ENCODE data around the gene GPHN. TPM values are rescaled to one million over a fixed set of nuclear protein-coding genes. Genes with fewer than 3 reads are reported as not detected.

Gene GPHN
- total RNA-seq, 2 experiments from 2014 or later: 10.0 to 10.7 TPM

DNA sequence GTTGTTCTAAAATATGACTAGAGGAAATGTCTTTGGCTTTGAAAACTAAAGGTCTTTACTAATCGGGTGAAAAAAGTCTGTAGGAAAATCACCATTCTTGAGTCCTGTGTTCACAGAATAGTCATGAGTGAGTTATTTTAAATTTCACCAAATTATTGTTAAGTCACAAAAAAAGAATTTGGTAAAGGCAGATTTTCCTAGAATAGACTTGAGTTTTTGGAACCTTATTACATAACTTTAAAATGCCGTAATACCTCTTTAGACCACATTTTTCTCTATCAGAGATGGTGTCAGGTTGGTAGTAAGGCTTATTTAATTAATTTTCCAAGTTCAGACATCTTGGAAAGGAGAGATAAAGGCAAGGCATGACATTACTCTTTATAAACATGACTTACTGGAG is 496.6 kb downstream of the GPHN start:
- H3K9me3 Mint-ChIP-seq: no peaks in the 10 kb centered on the region
- Histone ChIP-seq H3K4me3 (ENCODE audit: low read length) (no peak overlapping the region), H3K36me3 (ENCODE audit: insufficient read depth, low read length) (no peaks in the 10 kb centered on the region), H3K27ac (ENCODE audit: low read depth in 1 of 2, low read length in 2 of 2) (no peak overlapping the region), H3K4me1 (ENCODE audit: insufficient read depth, low read length) (no peaks in the 10 kb centered on the region), H3K9me3 (ENCODE audit: control insufficient read depth in 1 of 2, insufficient read depth in 1 of 2, low read length in 2 of 2) (no peaks in the 10 kb centered on the region), H3K27me3 (ENCODE audit: control insufficient read depth in 1 of 2, insufficient read depth in 2 of 2, low read length in 2 of 2) (no peaks in the 10 kb centered on the region)
- POLR2A ChIA-PET: no interaction called here
- H3K27ac Mint-ChIP-seq: no peak overlapping the region
- no peaks in the 10 kb centered on the region for H3K4me1 Mint-ChIP-seq (ENCODE audit: low read depth)
- TF ChIP-seq, protein P1, sequence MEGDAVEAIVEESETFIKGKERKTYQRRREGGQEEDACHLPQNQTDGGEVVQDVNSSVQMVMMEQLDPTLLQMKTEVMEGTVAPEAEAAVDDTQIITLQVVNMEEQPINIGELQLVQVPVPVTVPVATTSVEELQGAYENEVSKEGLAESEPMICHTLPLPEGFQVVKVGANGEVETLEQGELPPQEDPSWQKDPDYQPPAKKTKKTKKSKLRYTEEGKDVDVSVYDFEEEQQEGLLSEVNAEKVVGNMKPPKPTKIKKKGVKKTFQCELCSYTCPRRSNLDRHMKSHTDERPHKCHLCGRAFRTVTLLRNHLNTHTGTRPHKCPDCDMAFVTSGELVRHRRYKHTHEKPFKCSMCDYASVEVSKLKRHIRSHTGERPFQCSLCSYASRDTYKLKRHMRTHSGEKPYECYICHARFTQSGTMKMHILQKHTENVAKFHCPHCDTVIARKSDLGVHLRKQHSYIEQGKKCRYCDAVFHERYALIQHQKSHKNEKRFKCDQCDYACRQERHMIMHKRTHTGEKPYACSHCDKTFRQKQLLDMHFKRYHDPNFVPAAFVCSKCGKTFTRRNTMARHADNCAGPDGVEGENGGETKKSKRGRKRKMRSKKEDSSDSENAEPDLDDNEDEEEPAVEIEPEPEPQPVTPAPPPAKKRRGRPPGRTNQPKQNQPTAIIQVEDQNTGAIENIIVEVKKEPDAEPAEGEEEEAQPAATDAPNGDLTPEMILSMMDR (IDR thresholded peaks at IDR 0.05): no peak
- intact Hi-C loops (cut with DNase I, micrococcal nuclease): no loop called here
- DNase-seq: no peak
- CTCF ChIA-PET: no interaction called here
- no peak for ATAC-seq (ENCODE audit: poor library complexity)
- no peak overlapping the region for H3K4me3 Mint-ChIP-seq
- no peaks in the 10 kb centered on the region for H3K36me3 Mint-ChIP-seq (ENCODE audit: low read depth)
- no peaks in the 10 kb centered on the region for H3K27me3 Mint-ChIP-seq

DNA sequence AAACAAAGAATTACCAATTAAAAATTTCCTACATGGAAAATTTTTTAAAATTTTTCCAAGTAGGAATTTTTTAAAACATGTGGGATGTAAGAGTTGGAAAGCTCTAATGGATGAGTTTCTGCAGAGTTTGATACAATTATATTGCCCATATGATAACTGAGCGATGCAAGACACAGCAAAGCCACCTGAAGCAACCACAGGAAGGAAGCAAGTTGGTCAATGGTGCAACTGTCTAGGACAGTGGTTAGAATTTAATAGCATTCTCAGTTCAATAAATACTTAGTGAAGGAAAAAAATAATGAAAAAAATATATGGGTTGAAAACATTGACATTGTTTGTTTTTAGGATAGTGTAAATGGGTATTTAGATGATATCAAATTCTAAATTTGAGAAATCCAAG is 502.7 kb downstream of the GPHN start:
- Mint-ChIP-seq H3K27ac (no peak overlapping the region), H3K27me3 (no peaks in the 10 kb centered on the region), H3K4me1 (ENCODE audit: low read depth) (no peaks in the 10 kb centered on the region), H3K36me3 (ENCODE audit: low read depth) (no peaks in the 10 kb centered on the region), H3K4me3 (no peak overlapping the region), H3K9me3 (no peaks in the 10 kb centered on the region)
- Histone ChIP-seq H3K9me3 (ENCODE audit: control insufficient read depth in 1 of 2, insufficient read depth in 1 of 2, low read length in 2 of 2) (no peaks in the 10 kb centered on the region), H3K4me1 (ENCODE audit: insufficient read depth, low read length) (no peaks in the 10 kb centered on the region), H3K27ac (ENCODE audit: low read depth in 1 of 2, low read length in 2 of 2) (no peak overlapping the region), H3K4me3 (ENCODE audit: low read length) (no peak overlapping the region), H3K27me3 (ENCODE audit: control insufficient read depth in 1 of 2, insufficient read depth in 2 of 2, low read length in 2 of 2) (no peaks in the 10 kb centered on the region), H3K36me3 (ENCODE audit: insufficient read depth, low read length) (no peaks in the 10 kb centered on the region)
- intact Hi-C loops (cut with DNase I, micrococcal nuclease): no loop called here
- POLR2A ChIA-PET: no interaction called here
- ATAC-seq (ENCODE audit: poor library complexity): no peak
- DNase-seq: no peak
- CTCF ChIA-PET: no interaction called here
- TF ChIP-seq, protein P1 (IDR thresholded peaks at IDR 0.05): no peak

DNA sequence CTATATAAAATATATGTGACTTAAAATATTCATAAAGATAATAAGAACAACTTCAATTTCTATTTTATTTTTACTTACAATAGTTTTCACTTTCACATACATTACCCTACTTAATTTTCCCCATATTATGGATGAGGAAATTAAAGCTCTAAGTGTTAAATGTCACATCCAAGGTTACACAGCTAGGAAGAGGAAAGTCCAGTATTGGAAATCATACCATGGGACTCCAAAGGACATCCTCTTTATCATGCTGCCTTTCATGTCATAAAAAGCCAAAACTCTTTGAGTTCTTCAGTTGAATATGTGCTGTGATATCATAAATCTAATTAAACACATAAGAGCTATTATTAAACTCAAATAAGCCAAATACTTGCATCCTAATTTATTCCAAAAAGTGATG is 508.9 kb downstream of the GPHN start:
- no peaks in the 10 kb centered on the region for H3K27me3 Mint-ChIP-seq
- no peak overlapping the region for H3K27ac Mint-ChIP-seq
- intact Hi-C loops (cut with DNase I, micrococcal nuclease): no loop called here
- H3K27me3 ChIP-seq (ENCODE audit: control insufficient read depth in 1 of 2, insufficient read depth in 2 of 2, low read length in 2 of 2): no peaks in the 10 kb centered on the region
- H3K9me3 Mint-ChIP-seq: no peaks in the 10 kb centered on the region
- no peak overlapping the region for H3K4me3 Mint-ChIP-seq
- H3K4me3 ChIP-seq (ENCODE audit: low read length): no peak overlapping the region
- DNase-seq (no peak), ATAC-seq (ENCODE audit: poor library complexity) (no peak)
- H3K4me1 Mint-ChIP-seq (ENCODE audit: low read depth): no peaks in the 10 kb centered on the region
- TF ChIP-seq, protein P1 (IDR thresholded peaks at IDR 0.05): no peak
- H3K27ac ChIP-seq (ENCODE audit: low read depth in 1 of 2, low read length in 2 of 2): no peak overlapping the region
- ChIA-PET POLR2A (no interaction called here), CTCF (no interaction called here)
- peaks cover 6% of the 10 kb centered on the region for H3K36me3 Mint-ChIP-seq (ENCODE audit: low read depth)
- no peaks in the 10 kb centered on the region for H3K9me3 ChIP-seq (ENCODE audit: control insufficient read depth in 1 of 2, insufficient read depth in 1 of 2, low read length in 2 of 2)
- no peaks in the 10 kb centered on the region for H3K36me3 ChIP-seq (ENCODE audit: insufficient read depth, low read length)
- no peaks in the 10 kb centered on the region for H3K4me1 ChIP-seq (ENCODE audit: insufficient read depth, low read length)
